Effector memory CD4-positive, alpha-beta T cell (primary cell): ENCODE data around the gene HDHD2.

Experiments used
- DNase-seq, 3 donors: peaks; one replicate each; pipeline ENCODE4 v3.0.0-alpha.2; 2020
- H3K27ac ChIP-seq: 2 replicates; pipeline ENCODE4 v1.7.0; 2013; ENCODE audit warnings: mild to moderate bottlenecking, low read length, moderate library complexity; ENCODE audit not compliant: insufficient read depth, poor library complexity, severe bottlenecking
- H3K27me3 ChIP-seq: replicated peaks from 2 replicates; pipeline ENCODE4 v1.7.0; 2013; ENCODE audit warnings: mild to moderate bottlenecking, low read length; ENCODE audit not compliant: insufficient read depth, control insufficient read depth, poor library complexity, severe bottlenecking
- H3K36me3 ChIP-seq: 2 replicates; pipeline ENCODE4 v1.7.0; 2013; ENCODE audit warnings: mild to moderate bottlenecking, low read length, moderate library complexity; ENCODE audit not compliant: control insufficient read depth, insufficient read depth
- H3K4me1 ChIP-seq: 2 replicates; pipeline ENCODE4 v1.7.0; 2013; ENCODE audit warnings: low read length, mild to moderate bottlenecking; ENCODE audit not compliant: control insufficient read depth, insufficient read depth, poor library complexity, severe bottlenecking
- H3K4me3 ChIP-seq: 2 replicates; pipeline ENCODE4 v1.7.0; 2013; ENCODE audit warnings: low read length, low read depth, mild to moderate bottlenecking; ENCODE audit not compliant: insufficient read depth, poor library complexity, severe bottlenecking
- H3K9me3 ChIP-seq: 2 replicates; pipeline ENCODE4 v1.7.0; 2013; ENCODE audit warnings: mild to moderate bottlenecking, low read length, moderate library complexity; ENCODE audit not compliant: control insufficient read depth

The HDHD2 gene

DNA sequence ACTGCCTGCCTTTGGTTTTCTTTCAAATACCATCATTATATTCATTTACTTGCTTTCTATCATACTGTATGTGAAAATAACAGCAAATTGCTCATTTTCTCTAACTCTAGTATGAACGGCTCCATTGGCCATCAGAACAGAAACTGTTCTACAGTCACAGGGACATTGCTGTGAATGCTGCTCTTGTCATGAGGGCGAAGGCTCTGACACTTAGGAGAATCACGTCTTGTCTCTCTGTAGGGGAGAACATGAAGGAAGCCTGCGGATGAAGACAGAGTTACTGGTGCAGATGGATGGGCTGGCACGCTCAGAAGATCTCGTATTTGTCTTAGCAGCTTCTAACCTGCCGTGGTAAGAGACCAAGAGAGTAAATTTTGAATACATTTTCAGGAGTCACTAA is 73.2 kb downstream of the HDHD2 start:
- Histone ChIP-seq H3K9me3 (no peaks in the 10 kb centered on the region), H3K36me3 (no peaks in the 10 kb centered on the region), H3K4me1 (no peaks in the 10 kb centered on the region), H3K4me3 (no peak overlapping the region), H3K27me3 (no peaks in the 10 kb centered on the region), H3K27ac (no peak overlapping the region)
- no peak for DNase-seq

- Histone ChIP-seq H3K4me1 (no peaks in the 10 kb centered on the region), H3K36me3 (no peaks in the 10 kb centered on the region), H3K4me3 (no peak overlapping the region), H3K27me3 (no peaks in the 10 kb centered on the region), H3K27ac (no peak overlapping the region), H3K9me3 (no peaks in the 10 kb centered on the region)
- no peak for DNase-seq
These were observed 75.0 kb downstream of the HDHD2 start for GRCh38 chr18:47075098-47075883.

- Histone ChIP-seq H3K36me3 (no peaks in the 10 kb centered on the region), H3K4me1 (no peaks in the 10 kb centered on the region), H3K4me3 (no peak overlapping the region), H3K9me3 (no peaks in the 10 kb centered on the region), H3K27me3 (no peaks in the 10 kb centered on the region), H3K27ac (no peak overlapping the region)
- DNase-seq, result no peak
These were observed 82.7 kb downstream of the HDHD2 start for GRCh38 chr18:47067648-47068047.

GRCh38 chr18:47063096-47063495 is 87.2 kb downstream of the HDHD2 start:
- no peak for DNase-seq
- no peaks in the 10 kb centered on the region for H3K27me3 ChIP-seq
- no peaks in the 10 kb centered on the region for H3K4me1 ChIP-seq
- H3K36me3 ChIP-seq, result no peaks in the 10 kb centered on the region
- no peak overlapping the region for H3K4me3 ChIP-seq
- H3K9me3 ChIP-seq, result no peaks in the 10 kb centered on the region
- no peak overlapping the region for H3K27ac ChIP-seq

GRCh38 chr18:47062471-47062870 is 87.8 kb downstream of the HDHD2 start:
- Histone ChIP-seq H3K9me3 (no peaks in the 10 kb centered on the region), H3K4me1 (no peaks in the 10 kb centered on the region), H3K27ac (no peak overlapping the region), H3K36me3 (no peaks in the 10 kb centered on the region), H3K4me3 (no peak overlapping the region), H3K27me3 (no peaks in the 10 kb centered on the region)
- DNase-seq, result no peak
